ENCODE data around the gene CLEC3A. TPM values are rescaled to one million over a fixed set of nuclear protein-coding genes. Genes with fewer than 3 reads are reported as not detected.
A peak's percentile ranks its signal among the peaks of the same experiment; 100 is the strongest.
"Not testable (repeated sequence)": the region's sequence is repeated elsewhere in the genome, so short reads cannot be mapped to it uniquely, and the experiment has no call there.

The CLEC3A gene
- not detected for polyA plus RNA-seq

GRCh38 chr16:78022347-78023060, at the start of gene CLEC3A:
Gene CLEC3A (plus strand): TSS chr16:78022548. CDS start chr16:78022627, 79 bp downstream.
- H3K4me1 Mint-ChIP-seq = no peaks in the 10 kb centered on the region
- peaks cover 0 to 6% (median 3%) of the 10 kb centered on the region in 3 donors for H3K9me3 Mint-ChIP-seq
- no peak within 1 kb of the TSS for H3K4me3 Mint-ChIP-seq
- H3K27ac Mint-ChIP-seq = no peak within 1 kb of the TSS
- no peaks in the 10 kb centered on the region for H3K36me3 Mint-ChIP-seq
- peaks cover 2% of the 10 kb centered on the region for H3K27me3 Mint-ChIP-seq

- Mint-ChIP-seq H3K27ac (no peak overlapping the region), H3K36me3 (no peaks in the 10 kb centered on the region), H3K27me3 (peaks cover 6% of the 10 kb centered on the region), H3K4me1 (peaks cover 0 to 2% (median 0%) of the 10 kb centered on the region in 3 donors), H3K9me3 (peaks cover 0 to 1% (median 0%) of the 10 kb centered on the region in 3 donors), H3K4me3 (no peak overlapping the region)
Measured at GRCh38 chr16:77974883-77975282, 47.5 kb upstream of the CLEC3A start.

- H3K9me3 Mint-ChIP-seq = peaks cover 0 to 1% (median 0%) of the 10 kb centered on the region in 3 donors
- peaks cover 6% of the 10 kb centered on the region for H3K27me3 Mint-ChIP-seq
- H3K4me1 Mint-ChIP-seq = peaks cover 0 to 2% (median 0%) of the 10 kb centered on the region in 3 donors
- H3K27ac Mint-ChIP-seq = no peak overlapping the region
- H3K4me3 Mint-ChIP-seq = peak overlapping the region in 1 of 4 donors; percentile 9
- H3K36me3 Mint-ChIP-seq = no peaks in the 10 kb centered on the region
Measured at GRCh38 chr16:77975942-77976341, 46.4 kb upstream of the CLEC3A start.

- H3K4me1 Mint-ChIP-seq = no peaks in the 10 kb centered on the region
- H3K36me3 Mint-ChIP-seq = no peaks in the 10 kb centered on the region
- H3K4me3 Mint-ChIP-seq = no peak overlapping the region
- no peak overlapping the region for H3K27ac Mint-ChIP-seq
- H3K9me3 Mint-ChIP-seq = peaks cover 0 to 1% (median 0%) of the 10 kb centered on the region in 3 donors
- peaks cover 3% of the 10 kb centered on the region for H3K27me3 Mint-ChIP-seq
Measured at GRCh38 chr16:77977339-77977738, 45.0 kb upstream of the CLEC3A start.

- Mint-ChIP-seq H3K27ac (no peak overlapping the region), H3K4me3 (no peak overlapping the region), H3K4me1 (peaks cover 0 to 2% (median 0%) of the 10 kb centered on the region in 3 donors), H3K9me3 (peaks cover 0 to 2% (median 0%) of the 10 kb centered on the region in 3 donors), H3K36me3 (no peaks in the 10 kb centered on the region), H3K27me3 (peaks cover 4% of the 10 kb centered on the region)
Measured at GRCh38 chr16:77985111-77985510, 37.2 kb upstream of the CLEC3A start.

- Mint-ChIP-seq H3K4me1 (peaks cover 0 to 5% (median 0%) of the 10 kb centered on the region in 3 donors), H3K27me3 (peaks cover 4% of the 10 kb centered on the region), H3K9me3 (peaks cover 0 to 2% (median 0%) of the 10 kb centered on the region in 3 donors), H3K36me3 (no peaks in the 10 kb centered on the region), H3K4me3 (no peak overlapping the region), H3K27ac (no peak overlapping the region)
Measured at GRCh38 chr16:77986011-77986740, 36.2 kb upstream of the CLEC3A start.

- Mint-ChIP-seq H3K9me3 (peaks cover 0 to 2% (median 0%) of the 10 kb centered on the region in 3 donors), H3K27me3 (peaks cover 2% of the 10 kb centered on the region), H3K4me3 (no peak overlapping the region), H3K27ac (no peak overlapping the region), H3K36me3 (no peaks in the 10 kb centered on the region), H3K4me1 (peaks cover 0 to 5% (median 0%) of the 10 kb centered on the region in 3 donors)
Measured at GRCh38 chr16:77987810-77988209, 34.5 kb upstream of the CLEC3A start.

- Mint-ChIP-seq H3K9me3 (peaks cover 0 to 3% (median 0%) of the 10 kb centered on the region in 3 donors), H3K27ac (no peak overlapping the region), H3K27me3 (peaks cover 3% of the 10 kb centered on the region), H3K4me3 (no peak overlapping the region), H3K4me1 (peaks cover 0 to 5% (median 0%) of the 10 kb centered on the region in 3 donors), H3K36me3 (no peaks in the 10 kb centered on the region)
Measured at GRCh38 chr16:77989846-77990245, 32.5 kb upstream of the CLEC3A start.

GRCh38 chr16:77991701-77992100, 30.6 kb upstream of the CLEC3A start:
- Mint-ChIP-seq H3K4me3 (no peak overlapping the region), H3K9me3 (peaks cover 0 to 7% (median 5%) of the 10 kb centered on the region in 3 donors), H3K27ac (no peak overlapping the region), H3K4me1 (peaks cover 0 to 6% (median 0%) of the 10 kb centered on the region in 3 donors), H3K36me3 (no peaks in the 10 kb centered on the region), H3K27me3 (peaks cover 3% of the 10 kb centered on the region)

GRCh38 chr16:77992381-77992780, 30.0 kb upstream of the CLEC3A start:
- not testable (repeated sequence) for H3K4me1 Mint-ChIP-seq, H3K36me3 Mint-ChIP-seq

GRCh38 chr16:77993111-77993985, 29.0 kb upstream of the CLEC3A start:
- Mint-ChIP-seq H3K27ac (no peak overlapping the region), H3K9me3 (peaks cover 0 to 10% (median 5%) of the 10 kb centered on the region in 3 donors), H3K27me3 (peaks cover 1% of the 10 kb centered on the region), H3K4me3 (no peak overlapping the region), H3K4me1 (peaks cover 0 to 6% (median 0%) of the 10 kb centered on the region in 3 donors), H3K36me3 (no peaks in the 10 kb centered on the region)

More at GRCh38 chr16:77992381-77992780, 30.0 kb upstream of the CLEC3A start:
- not testable (repeated sequence) for H3K27ac Mint-ChIP-seq, H3K27me3 Mint-ChIP-seq
- Mint-ChIP-seq H3K9me3 (peaks cover 0 to 10% (median 5%) of the 10 kb centered on the region in 3 donors), H3K4me3 (peak overlapping the region in 2 of 4 donors; percentile 33 to 65)

GRCh38 chr16:77995843-77996455, 26.4 kb upstream of the CLEC3A start:
- Mint-ChIP-seq H3K4me1 (peaks cover 0 to 2% (median 0%) of the 10 kb centered on the region in 3 donors), H3K27me3 (peaks cover 1% of the 10 kb centered on the region), H3K36me3 (no peaks in the 10 kb centered on the region), H3K27ac (no peak overlapping the region), H3K9me3 (peaks cover 2 to 10% (median 5%) of the 10 kb centered on the region in 3 donors), H3K4me3 (peak overlapping the region in 1 of 4 donors; percentile 63)

GRCh38 chr16:77998350-77999023, 23.9 kb upstream of the CLEC3A start:
- no peaks in the 10 kb centered on the region for H3K36me3 Mint-ChIP-seq
- no peak overlapping the region for H3K4me3 Mint-ChIP-seq
- H3K27me3 Mint-ChIP-seq = no peaks in the 10 kb centered on the region
- no peak overlapping the region for H3K27ac Mint-ChIP-seq
- peaks cover 0 to 2% (median 0%) of the 10 kb centered on the region in 3 donors for H3K4me1 Mint-ChIP-seq
- peaks cover 2 to 10% (median 5%) of the 10 kb centered on the region in 3 donors for H3K9me3 Mint-ChIP-seq

Measured in IgD-negative memory B cell (primary cell).